ENCODE measurements around the gene MS4A13.

DNA sequence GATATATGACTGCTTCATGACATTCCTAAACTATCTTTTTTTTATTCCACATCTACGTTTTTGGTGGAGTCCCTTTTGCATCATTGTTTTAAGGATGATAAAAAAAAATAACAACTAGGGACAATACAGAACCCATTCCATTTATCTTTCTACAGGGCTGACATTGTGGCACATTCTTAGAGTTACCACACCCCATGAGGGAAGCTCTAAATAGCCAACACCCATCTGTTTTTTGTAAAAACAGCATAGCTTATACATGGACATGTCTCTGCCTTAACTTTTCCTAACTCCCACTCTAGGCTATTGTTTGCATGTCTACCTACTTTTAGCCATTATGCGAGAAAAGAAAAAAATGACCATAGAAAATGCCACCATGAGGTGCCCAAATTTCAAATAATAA lies 46.4 kb upstream of the MS4A13 start:
- TF ChIP-seq, protein P1, sequence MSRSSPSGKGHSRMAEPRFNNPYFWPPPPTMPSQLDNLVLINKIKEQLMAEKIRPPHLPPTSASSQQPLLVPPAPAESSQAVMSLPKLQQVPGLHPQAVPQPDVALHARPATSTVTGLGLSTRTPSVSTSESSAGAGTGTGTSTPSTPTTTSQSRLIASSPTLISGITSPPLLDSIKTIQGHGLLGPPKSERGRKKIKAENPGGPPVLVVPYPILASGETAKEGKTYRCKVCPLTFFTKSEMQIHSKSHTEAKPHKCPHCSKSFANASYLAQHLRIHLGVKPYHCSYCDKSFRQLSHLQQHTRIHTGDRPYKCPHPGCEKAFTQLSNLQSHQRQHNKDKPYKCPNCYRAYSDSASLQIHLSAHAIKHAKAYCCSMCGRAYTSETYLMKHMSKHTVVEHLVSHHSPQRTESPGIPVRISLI (tag by site-specific recombination; IDR thresholded peaks at IDR 0.05), result no peak
- TF ChIP-seq, protein P2, sequence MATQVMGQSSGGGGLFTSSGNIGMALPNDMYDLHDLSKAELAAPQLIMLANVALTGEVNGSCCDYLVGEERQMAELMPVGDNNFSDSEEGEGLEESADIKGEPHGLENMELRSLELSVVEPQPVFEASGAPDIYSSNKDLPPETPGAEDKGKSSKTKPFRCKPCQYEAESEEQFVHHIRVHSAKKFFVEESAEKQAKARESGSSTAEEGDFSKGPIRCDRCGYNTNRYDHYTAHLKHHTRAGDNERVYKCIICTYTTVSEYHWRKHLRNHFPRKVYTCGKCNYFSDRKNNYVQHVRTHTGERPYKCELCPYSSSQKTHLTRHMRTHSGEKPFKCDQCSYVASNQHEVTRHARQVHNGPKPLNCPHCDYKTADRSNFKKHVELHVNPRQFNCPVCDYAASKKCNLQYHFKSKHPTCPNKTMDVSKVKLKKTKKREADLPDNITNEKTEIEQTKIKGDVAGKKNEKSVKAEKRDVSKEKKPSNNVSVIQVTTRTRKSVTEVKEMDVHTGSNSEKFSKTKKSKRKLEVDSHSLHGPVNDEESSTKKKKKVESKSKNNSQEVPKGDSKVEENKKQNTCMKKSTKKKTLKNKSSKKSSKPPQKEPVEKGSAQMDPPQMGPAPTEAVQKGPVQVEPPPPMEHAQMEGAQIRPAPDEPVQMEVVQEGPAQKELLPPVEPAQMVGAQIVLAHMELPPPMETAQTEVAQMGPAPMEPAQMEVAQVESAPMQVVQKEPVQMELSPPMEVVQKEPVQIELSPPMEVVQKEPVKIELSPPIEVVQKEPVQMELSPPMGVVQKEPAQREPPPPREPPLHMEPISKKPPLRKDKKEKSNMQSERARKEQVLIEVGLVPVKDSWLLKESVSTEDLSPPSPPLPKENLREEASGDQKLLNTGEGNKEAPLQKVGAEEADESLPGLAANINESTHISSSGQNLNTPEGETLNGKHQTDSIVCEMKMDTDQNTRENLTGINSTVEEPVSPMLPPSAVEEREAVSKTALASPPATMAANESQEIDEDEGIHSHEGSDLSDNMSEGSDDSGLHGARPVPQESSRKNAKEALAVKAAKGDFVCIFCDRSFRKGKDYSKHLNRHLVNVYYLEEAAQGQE (tag by site-specific recombination; IDR thresholded peaks at IDR 0.05), result no peak
- no peak for TF ChIP-seq ZNF391 (tag by site-specific recombination; IDR thresholded peaks at IDR 0.05; ENCODE audit: borderline replicate concordance, low read depth)

All from HEK293 (cell line).